Osteocyte (in vitro differentiated cells): ENCODE data around the gene CHRDL2. TPM values are rescaled to one million over a fixed set of nuclear protein-coding genes. Genes with fewer than 3 reads are reported as not detected.

Source experiments
- DNase-seq: peaks from one replicate; pipeline ENCODE4 v3.0.0; 2021; ENCODE audit warnings: mixed read lengths; ENCODE audit not compliant: unreplicated experiment; ENCODE audit errors: extremely low spot score
- H3K27ac Mint-ChIP-seq: one replicate; pipeline ENCODE4 v1.8.0; 2021; ENCODE audit warnings: mild to moderate bottlenecking, mixed read lengths; ENCODE audit not compliant: unreplicated experiment
- H3K27me3 Mint-ChIP-seq: one replicate; pipeline ENCODE4 v1.8.0; 2021; ENCODE audit warnings: mixed read lengths; ENCODE audit not compliant: unreplicated experiment
- H3K36me3 Mint-ChIP-seq: one replicate; pipeline ENCODE4 v1.8.0; 2021; ENCODE audit warnings: mixed read lengths; ENCODE audit not compliant: unreplicated experiment
- H3K4me1 Mint-ChIP-seq: one replicate; pipeline ENCODE4 v1.8.0; 2021; ENCODE audit warnings: mixed read lengths; ENCODE audit not compliant: unreplicated experiment
- H3K4me3 Mint-ChIP-seq: one replicate; pipeline ENCODE4 v1.8.0; 2021; ENCODE audit warnings: mild to moderate bottlenecking, moderate library complexity, mixed read lengths; ENCODE audit not compliant: unreplicated experiment
- H3K9me3 Mint-ChIP-seq: one replicate; pipeline ENCODE4 v1.8.0; 2021; ENCODE audit warnings: mixed read lengths; ENCODE audit not compliant: unreplicated experiment
- CTCF ChIP-seq: fragments of 200-600 bp; sonication (generic); IDR thresholded peaks from 2 replicates; pipeline ENCODE4 v1.5.0; 2021; ENCODE audit warnings: antibody characterized with exemption, mild to moderate bottlenecking, moderate library complexity
- total RNA-seq: library from RNA; stranded (reverse); gene quantifications from 2 replicates; pipeline ENCODE4 v1.2.1, GENCODE V29; 2021

Gene CHRDL2
- total RNA-seq, 1 donor from 2014 or later, result not detected

GRCh38 chr11:74707182-74707581 lies 24.0 kb downstream of the CHRDL2 start:
- no peaks in the 10 kb centered on the region for H3K36me3 Mint-ChIP-seq
- H3K27ac Mint-ChIP-seq, result no peak overlapping the region
- H3K27me3 Mint-ChIP-seq, result peaks cover 1% of the 10 kb centered on the region
- TF ChIP-seq CTCF, result no peak
- DNase-seq, result no peak
- H3K4me3 Mint-ChIP-seq, result no peak overlapping the region
- peaks cover 17% of the 10 kb centered on the region for H3K4me1 Mint-ChIP-seq
- H3K9me3 Mint-ChIP-seq, result no peaks in the 10 kb centered on the region

GRCh38 chr11:74703211-74703610 lies 28.0 kb downstream of the CHRDL2 start:
- no peaks in the 10 kb centered on the region for H3K36me3 Mint-ChIP-seq
- peaks cover 2% of the 10 kb centered on the region for H3K27me3 Mint-ChIP-seq

GRCh38 chr11:74702383-74703007 lies 28.7 kb downstream of the CHRDL2 start:
- Mint-ChIP-seq H3K9me3 (no peaks in the 10 kb centered on the region), H3K27ac (no peak overlapping the region), H3K27me3 (peaks cover 3% of the 10 kb centered on the region), H3K36me3 (no peaks in the 10 kb centered on the region), H3K4me1 (peaks cover 3% of the 10 kb centered on the region), H3K4me3 (no peak overlapping the region)
- peak; percentile 87 for DNase-seq
- peak; percentile 90 for TF ChIP-seq CTCF

More at GRCh38 chr11:74703211-74703610, 28.0 kb downstream of the CHRDL2 start:
- H3K27ac Mint-ChIP-seq, result no peak overlapping the region
- no peak for TF ChIP-seq CTCF
- H3K9me3 Mint-ChIP-seq, result no peaks in the 10 kb centered on the region
- peaks cover 5% of the 10 kb centered on the region for H3K4me1 Mint-ChIP-seq
- H3K4me3 Mint-ChIP-seq, result no peak overlapping the region
- DNase-seq, result no peak

GRCh38 chr11:74701351-74701750 lies 29.9 kb downstream of the CHRDL2 start:
- H3K4me3 Mint-ChIP-seq, result no peak overlapping the region
- DNase-seq, result no peak
- H3K36me3 Mint-ChIP-seq, result no peaks in the 10 kb centered on the region
- H3K4me1 Mint-ChIP-seq, result peaks cover 3% of the 10 kb centered on the region
- no peak for TF ChIP-seq CTCF
- no peaks in the 10 kb centered on the region for H3K9me3 Mint-ChIP-seq
- peaks cover 9% of the 10 kb centered on the region for H3K27me3 Mint-ChIP-seq
- H3K27ac Mint-ChIP-seq, result no peak overlapping the region

GRCh38 chr11:74699615-74700396 lies 31.4 kb downstream of the CHRDL2 start:
- Mint-ChIP-seq H3K4me1 (peaks cover 3% of the 10 kb centered on the region), H3K27me3 (peaks cover 13% of the 10 kb centered on the region), H3K4me3 (no peak overlapping the region), H3K9me3 (no peaks in the 10 kb centered on the region), H3K27ac (no peak overlapping the region), H3K36me3 (no peaks in the 10 kb centered on the region)
- TF ChIP-seq CTCF, result no peak
- DNase-seq, result no peak
